T follicular helper cell (primary cell): ENCODE data around the gene CNTNAP5.

Experiments used
- DNase-seq: peaks from one replicate; pipeline ENCODE4 v3.0.0-alpha.2; 2020; ENCODE audit warnings: low read depth

The CNTNAP5 gene

DNA sequence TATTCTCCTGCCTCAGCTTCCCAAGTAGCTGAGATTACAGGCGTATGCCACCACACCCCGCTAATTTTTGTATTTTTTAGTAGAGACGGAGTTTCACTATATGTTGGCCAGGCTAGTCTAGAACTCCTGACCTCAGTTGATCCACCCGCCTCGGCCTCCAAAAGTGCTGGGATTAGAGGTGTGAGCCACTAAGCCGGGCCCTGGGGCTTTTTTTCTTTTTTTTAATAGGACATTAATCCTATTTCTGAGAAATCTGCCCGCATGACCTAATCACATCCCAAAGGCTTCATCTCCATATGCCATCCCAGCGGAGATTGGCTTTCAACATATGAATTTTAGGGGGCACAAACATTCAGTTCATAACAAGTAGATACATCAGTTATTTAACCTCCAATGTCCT, 128.6 kb downstream of the CNTNAP5 start:
- DNase-seq, result no peak

DNA sequence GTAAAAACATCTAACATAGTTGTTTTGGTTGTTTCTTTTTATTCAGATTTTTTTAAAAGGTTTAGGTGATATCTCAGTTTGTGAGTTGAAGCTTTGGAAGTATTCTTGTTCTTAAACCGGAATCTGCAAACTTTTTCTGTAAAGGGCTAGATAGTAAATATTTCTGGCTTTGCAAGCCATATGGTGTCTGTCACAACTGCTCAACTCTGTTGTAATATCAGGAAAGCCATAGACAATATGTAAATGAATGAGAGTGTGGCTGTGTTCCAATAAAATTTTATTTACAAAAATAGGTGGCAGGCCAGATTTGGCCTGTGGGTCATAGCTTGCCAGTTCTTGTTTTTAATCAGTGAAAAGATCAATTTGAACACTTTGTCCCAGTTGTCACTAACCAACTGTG, 134.1 kb downstream of the CNTNAP5 start:
- DNase-seq, result no peak

DNA sequence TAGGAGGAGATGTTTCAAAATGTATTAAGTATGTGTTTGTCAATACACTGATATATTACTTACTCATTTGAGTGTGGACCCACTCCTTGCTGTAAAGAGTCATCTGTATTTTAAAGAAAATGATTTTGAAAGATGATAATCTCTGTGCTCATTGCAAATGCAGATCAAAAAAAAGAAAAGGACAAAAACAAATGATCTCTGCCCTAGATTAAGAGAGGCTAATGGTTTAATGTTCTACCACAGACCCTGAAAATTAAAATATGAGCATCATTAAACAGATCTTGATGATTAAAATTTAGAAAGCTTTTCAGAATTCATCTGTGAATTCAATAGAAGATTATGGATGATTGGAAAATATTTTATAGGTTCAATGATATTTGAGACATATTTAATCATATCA, 136.5 kb downstream of the CNTNAP5 start:
- no peak for DNase-seq

GRCh38 chr2:124162256-124162655, 137.2 kb downstream of the CNTNAP5 start:
- DNase-seq, result no peak

- DNase-seq, result no peak
Measured at GRCh38 chr2:124163840-124164239, 138.8 kb downstream of the CNTNAP5 start.

- DNase-seq, result no peak
Measured at GRCh38 chr2:124165698-124166097, 140.6 kb downstream of the CNTNAP5 start.

DNA sequence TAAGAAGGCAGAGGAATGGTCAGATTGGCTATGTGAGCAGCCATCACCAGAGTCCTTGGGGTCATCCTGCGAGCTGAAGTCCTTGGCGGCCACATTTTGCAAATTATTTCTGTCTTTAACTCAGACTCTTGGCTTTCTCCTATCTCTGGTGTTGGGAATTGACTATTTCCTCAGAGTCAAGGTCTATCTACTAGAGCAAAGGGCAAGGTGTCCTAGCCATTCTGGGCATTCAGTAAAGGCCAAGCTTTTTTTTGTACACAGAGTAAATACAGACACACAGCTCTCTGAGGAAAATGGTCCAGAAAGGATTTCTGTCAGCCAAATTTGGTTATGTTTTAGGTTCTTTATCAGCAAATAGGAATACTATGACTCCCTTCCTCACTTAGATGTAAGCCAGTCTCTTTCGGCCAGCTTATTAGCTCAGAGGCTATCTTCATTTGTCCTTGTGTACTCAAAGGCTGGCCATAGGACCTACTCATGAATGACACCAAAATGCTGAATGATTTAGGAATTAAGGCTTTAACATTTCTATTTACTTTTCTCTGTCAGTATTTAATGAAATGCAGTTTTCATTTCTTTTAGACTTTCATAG, 146.5 kb downstream of the CNTNAP5 start:
- DNase-seq, result no peak

GRCh38 chr2:124178719-124179118, 153.6 kb downstream of the CNTNAP5 start:
- no peak for DNase-seq

- DNase-seq, result no peak
Measured at GRCh38 chr2:124180635-124181034, 155.5 kb downstream of the CNTNAP5 start.

- DNase-seq, result no peak
Measured at GRCh38 chr2:124186801-124187200, 161.7 kb downstream of the CNTNAP5 start.

DNA sequence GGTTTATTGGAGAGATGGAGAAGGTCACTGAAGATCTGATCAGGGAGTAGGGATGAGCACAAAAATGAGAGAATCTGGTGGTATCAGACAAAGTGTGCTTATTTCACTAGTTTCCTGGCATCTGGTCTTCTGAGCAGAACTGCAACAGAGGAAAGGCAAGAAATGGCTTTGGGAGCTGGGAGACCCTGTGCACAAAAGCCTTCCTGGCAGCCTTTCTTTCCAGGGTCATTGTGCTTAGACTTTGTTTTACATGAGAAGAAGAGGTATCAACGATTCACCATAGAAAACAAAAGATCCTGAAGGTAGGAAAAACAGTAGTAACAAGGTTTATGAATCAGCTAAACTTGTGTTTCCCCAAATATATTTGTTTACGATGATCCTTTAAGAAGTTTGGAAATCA, 162.9 kb downstream of the CNTNAP5 start:
- DNase-seq, result no peak

DNA sequence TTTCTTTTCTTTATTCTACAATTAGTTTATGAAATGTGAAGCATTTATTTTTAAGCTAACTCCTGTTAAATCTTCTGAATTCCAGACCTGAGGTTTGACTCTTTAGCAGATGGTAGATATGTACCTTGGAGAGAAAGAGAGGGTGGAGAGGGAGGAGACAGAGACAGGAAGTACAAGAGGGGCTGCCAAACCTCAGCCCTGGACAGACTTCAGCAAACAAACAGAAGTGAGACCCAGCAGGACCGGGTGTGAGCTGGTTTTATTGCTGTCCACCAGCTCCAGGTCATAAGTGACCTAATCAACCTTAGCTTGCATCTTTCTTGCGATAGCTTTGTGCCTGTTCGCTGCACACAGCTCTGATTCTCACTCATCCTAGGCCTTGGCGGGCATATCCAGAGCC, 168.6 kb downstream of the CNTNAP5 start:
- no peak for DNase-seq

DNA sequence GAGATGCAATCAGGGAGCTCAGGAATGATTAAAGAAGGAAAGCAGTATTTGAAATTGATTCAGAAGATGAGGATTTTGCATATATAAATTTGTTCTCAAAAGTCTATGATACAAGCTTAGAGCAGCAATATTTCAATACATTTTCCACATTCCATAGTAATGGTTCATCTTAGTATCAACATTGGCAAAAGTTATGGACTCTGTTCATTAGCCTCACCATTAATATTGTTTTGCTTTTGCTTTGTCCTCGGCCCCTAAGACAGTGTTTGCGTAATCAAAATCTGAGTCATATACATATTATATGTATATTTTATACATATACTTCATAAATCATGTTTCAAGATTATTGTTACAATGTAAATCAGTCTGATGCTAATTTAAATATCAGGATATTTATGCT, 176.6 kb downstream of the CNTNAP5 start:
- no peak for DNase-seq

- DNase-seq, result no peak
Measured at GRCh38 chr2:124209441-124209840, 184.4 kb downstream of the CNTNAP5 start.

GRCh38 chr2:124211461-124211860, 186.4 kb downstream of the CNTNAP5 start:
- DNase-seq, result no peak

GRCh38 chr2:124213977-124214587, 189.0 kb downstream of the CNTNAP5 start:
- no peak for DNase-seq

GRCh38 chr2:124246170-124246569, 221.1 kb downstream of the CNTNAP5 start:
- DNase-seq, result no peak

- no peak for DNase-seq
Measured at GRCh38 chr2:124248386-124248785, 223.3 kb downstream of the CNTNAP5 start.

DNA sequence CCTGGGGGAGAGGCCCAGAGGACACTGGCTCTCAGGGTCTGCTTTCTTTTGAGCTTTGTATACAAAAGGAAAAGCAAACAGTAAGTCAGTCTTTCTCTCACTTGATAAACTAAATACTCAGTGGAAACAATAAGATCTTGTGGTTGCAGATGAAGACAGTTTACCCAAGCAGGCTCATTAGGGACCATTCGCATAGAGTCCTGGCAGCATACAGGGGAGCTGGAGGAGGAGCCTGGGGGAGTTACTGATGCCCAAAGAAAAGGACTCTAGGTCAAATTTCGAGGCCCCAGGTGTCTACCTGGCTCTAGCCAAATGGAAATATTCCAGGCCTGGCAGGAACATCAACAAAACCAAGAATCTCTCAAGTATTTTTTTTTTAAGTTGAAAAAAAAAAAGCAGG, 225.3 kb downstream of the CNTNAP5 start:
- DNase-seq, result no peak

DNA sequence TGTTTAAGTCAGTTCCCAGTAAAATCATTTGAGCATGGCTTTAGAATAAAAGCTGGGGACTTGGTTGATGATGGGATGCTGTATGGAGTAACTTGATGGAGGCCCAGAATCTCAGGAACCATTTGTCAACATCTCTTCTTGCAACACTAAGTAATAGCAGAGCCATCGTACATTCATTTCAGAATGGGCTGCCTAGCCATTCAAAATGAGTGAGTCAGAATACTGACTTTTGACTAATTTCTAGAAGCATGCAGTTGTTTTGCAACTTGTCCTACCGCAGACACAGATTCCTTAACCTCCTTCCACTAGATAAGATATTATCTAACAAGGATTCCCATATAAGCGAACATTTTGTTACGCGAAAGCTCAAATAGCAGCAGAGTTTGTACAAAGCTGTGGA, 229.5 kb downstream of the CNTNAP5 start:
- DNase-seq, result no peak

GRCh38 chr2:124257120-124257519, 232.0 kb downstream of the CNTNAP5 start:
- DNase-seq, result no peak

GRCh38 chr2:124258140-124258880, 233.2 kb downstream of the CNTNAP5 start:
- DNase-seq, result no peak

GRCh38 chr2:124261456-124261855, 236.4 kb downstream of the CNTNAP5 start:
- no peak for DNase-seq
